Hematopoietic multipotent progenitor cell treated with erythropoietin and hydrocortisone succinate and interleukin-3 and kit ligand, for 8 days (in vitro differentiated cells): ENCODE data around the gene FUOM.
"Not testable (repeated sequence)": the region's sequence is repeated elsewhere in the genome, so short reads cannot be mapped to it uniquely, and the experiment has no call there.

Experiments
- DNase-seq: peaks from one replicate; pipeline ENCODE4 v3.0.0-alpha.2; 2015

Gene FUOM

DNA sequence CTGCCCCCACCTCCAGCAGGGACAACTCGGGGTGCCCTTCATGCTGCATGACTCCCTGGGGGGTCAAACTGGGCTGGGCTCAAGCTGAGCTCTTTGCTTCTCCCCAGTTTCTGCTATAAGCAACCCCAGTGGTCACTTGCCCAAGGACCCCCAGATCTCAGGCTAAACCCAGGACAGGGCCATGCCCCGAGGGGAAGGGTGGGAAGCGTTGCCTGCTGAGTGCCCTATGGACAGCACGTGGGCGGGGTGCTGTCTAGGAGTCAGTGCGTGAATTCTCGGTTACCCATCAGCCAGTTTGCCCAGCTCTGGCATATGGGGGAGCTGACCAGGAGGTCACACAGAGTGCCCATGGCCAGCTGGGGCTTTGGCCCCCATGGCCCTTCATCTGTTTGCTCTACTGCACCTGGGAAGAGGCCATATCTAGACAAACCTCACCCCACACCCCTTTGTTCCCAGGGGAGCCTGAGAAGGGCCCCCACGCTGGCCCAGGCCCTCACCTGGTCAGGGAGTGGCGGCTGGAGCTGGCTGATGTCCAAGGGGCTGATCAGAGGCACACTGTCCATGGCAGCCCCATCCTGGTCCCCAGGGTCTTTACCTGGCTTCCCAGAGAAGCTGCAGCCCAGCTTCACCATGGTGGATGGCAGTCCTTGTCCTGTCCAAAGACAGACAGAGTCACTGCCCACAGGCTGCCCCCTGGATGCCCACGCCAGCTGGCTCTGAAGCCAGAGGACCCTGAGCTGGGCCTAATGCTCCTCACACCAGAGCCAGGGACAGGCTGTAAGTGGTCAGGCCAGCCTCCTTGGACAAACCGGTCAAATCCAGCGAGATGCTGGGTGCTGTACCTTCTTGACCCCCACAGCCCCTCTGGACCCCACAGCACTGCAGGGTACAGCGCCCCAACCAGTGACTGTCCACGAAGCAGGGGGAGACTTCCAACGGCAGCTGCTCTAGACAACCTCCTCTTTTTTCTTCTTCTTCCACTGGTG, 29.2 kb downstream of the FUOM start:
- no peak for DNase-seq

DNA sequence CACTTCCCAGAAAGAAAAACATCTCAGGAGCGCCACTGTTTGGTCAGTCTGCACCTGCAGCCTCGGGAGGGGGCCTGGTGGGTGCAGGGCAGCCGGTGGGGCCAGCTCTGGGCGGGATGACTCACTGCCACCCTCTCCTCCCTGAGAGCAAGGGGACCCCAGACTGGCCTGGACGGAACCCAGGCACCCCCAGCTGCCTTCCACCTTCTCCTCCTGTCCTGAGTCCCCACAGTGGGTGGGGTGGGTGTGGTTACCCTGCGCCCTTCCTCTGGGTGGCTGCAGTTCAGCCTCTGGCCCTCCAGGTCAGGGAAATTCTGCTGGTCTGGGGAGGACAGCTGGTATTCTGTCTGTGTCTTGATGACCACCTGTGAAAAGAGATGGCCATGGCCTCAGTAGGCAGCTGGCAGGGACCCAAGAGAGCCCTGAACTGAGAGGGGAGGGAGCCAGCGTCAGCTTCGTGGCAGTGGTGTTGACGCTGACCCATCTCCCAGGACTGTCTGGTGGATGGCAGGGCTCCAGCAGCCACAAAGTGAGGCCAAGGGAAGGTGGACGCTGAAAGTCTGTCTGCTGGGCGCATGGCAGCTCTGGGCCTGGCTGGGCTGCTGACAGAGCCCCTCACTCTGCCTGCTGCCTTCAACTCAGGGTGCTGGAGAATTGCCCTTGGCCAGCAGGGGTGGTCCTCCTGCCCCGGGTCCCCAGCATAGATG, 30.0 kb downstream of the FUOM start:
- no peak for DNase-seq

DNA sequence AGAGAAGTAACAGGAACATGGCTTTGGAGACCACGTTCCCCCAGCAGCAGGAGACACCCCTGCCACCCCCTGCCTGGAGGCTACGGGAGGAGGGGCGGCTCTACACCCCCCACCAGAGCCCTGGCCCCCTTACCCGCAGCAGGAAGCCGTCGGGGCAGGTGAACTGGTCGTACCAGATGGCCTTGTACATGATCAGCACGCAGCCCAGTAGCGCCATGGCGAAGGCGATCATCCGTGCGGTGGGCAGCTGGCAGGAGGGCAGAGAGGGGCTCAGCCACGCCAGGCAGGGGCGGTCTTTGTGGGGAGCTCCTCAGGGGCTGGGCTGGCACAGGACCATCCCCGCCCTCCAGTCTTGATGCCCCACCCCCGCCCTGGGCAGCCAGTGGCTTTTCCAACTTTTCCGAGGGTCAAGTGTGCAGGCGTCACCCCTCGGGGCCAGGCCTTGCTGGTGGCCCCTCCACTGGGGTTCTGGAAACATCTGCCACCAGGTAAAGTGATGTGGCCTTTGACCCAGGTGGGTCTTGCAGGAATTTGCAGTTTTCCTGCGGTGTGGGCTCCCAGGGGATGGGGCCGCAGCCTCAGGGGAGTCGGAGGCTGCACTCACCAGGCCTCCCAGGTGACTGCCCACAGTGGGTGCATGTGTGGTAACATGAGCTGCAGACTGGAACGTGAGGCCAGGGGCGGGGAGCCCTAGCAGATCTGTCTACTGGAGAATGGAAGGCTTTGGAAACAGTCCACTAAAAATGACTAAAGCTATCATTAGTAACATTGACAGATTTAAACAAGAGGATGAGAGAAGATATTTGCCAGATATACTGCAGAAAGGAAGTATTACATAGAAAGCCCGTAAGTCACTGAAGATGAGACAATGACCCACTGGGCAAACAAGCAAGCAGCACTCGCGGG, 30.8 kb downstream of the FUOM start:
- DNase-seq: no peak

DNA sequence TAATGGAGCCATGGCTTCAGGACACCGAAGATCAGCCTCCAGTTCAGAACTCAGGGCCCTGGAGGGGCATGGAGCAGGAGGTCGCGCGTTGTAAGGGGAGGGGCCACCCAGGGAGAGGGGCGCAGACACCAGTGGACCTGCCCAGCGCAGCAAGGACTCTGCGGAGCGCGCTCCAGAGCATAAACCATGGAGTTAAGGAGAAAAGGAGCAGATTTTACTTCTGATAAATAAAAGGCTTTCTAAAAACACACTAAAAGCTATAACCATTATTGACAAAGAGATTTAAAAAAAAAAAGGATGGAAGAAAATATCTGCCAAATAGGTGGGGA, 31.6 kb downstream of the FUOM start:
- DNase-seq: no peak

DNA sequence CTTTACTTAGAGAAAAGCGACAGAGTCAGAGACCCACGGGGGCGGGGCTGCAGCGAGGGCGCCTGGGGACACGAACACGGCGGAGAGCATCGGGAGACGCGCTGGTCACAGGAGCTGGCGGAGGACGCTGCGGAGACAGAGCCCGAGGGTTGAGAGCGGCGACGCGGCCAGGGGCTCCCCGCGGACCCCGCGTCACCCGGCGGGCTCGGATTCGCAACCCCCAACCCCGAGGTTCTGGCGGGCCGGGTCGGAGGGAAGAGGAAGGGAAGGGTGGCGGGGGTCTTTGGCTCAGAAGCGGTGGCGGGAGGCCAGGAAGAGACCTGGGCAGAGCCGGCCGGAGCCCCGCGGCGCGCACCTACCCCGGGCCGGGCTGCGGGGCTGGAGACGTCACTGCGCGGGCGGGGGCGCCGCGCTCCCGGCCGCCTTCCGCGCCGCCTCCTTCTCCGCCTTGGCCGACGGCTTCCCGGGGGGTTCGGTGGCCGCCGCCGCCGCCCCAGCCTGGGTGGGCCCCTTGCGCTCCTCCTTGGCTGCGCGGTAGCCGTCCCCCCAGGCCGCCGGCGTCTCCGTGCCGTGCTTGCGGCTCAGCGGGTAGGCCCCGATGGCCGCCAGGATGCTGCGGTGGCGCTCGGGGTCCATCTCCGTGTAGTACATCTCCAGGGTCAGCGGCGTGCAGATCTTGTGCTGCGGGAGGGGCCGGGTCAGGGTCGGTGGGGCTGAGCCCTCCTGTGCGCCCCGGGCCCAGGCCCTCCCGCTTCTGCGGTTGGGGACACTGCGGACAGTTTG, 32.2 kb downstream of the FUOM start:
- DNase-seq: no peak

DNA sequence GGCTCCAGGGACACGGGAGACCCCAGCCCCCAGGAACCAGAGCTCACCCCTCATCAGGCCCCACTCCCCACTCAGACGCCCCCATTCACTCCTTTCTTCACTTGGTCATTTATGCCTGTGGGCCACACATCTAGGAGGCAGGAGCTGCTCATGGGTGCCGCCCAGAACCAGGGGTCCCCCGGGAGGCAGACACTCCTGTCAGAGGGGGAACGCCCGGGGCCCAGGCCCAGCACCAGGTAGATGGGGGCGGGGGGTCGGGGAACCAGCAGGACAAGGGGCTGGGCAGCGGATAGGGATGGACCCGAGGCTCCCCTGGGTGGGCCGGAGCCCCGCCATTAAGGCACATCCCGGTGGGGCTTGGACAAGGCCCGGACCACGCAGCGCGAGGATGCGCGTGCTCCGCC, 33.0 kb downstream of the FUOM start:
- no peak for DNase-seq

DNA sequence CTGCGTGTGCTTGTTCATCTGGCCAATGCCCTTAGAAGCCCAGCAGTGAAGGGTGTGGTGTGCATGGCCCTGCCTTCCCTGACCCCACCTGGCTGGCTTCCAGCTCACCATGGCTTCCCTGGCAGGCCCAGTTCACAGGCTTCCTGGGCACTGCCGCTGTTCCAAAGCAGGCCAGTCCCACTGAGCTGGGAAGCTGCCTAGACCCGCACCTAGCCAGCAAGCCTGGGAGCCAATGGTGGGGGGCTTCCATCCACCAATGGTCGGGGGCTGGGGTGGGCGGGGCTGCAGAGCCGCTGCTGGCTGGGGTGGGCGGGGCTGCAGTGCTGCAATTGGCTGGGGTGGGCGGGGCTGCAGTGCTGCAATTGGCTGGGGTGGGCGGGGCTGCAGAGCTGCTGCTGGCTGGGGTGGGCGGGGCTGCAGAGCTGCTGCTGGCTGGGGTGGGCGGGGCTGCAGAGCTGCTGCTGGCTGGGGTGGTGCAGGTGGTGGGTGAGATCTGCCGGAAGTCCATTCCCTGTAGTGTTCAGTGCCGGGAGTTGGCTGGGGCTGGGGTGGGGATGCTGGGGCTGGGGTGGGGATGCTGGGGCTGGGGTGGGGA, 33.5 kb downstream of the FUOM start:
- peak; percentile 80 for DNase-seq

DNA sequence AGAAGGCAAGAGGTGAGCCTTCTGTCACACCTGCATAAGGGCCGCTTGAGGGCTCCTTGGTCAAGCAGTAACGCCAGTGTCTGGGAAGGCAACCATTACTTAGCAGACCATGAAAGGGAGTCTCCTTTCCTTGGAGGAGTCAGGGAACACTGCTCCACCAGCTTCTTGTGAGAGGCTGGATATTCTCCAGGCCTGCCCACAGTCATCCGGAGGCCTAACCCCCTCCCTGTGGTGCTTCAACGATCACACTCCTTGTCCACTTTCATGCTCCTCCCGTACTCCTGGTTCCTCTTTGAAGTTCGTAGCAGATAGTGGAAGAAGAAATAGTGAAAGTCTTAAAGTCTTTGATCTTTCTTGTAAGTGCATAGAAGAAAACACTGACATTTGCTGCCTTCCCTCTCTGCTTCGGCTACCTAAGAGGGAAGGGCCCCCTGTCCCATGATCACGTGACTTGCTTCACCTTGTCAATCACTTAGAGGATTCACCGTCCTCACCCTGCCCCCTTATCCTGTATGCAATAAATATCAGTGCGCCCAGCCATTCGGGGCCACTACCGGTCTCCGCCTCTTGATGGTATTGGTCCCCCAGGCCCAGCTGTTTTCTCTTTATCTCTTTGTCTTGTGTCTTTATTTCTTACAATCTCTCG, 35.6 kb downstream of the FUOM start:
- not testable (repeated sequence) for DNase-seq

DNA sequence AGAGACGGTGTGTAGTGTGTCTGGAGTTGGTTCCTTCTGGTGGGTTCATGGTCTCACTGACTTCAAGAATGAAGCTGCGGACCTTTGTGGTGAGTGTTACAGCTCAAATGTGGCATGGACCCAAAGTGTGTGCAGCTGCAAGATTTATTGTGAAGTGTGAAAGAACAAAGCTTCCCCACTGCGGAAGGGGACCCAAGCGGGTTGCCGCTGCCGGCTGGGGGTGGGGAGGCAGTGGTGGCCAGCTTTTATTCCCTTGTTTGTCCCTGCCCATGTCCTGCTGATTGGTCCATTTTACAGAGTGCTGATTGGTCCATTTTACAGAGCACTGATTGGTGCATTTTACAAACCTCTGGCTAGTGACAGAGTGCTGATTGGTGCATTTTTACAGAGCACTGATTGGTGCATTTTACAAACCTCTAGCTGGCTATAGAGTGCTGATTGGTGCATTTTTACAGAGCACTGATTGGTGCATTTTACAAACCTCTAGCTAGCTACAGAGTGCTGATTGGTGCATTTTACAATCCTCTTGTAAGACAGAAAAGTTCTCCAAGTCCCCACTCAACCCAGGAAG, 36.9 kb downstream of the FUOM start:
- not testable (repeated sequence) for DNase-seq

DNA sequence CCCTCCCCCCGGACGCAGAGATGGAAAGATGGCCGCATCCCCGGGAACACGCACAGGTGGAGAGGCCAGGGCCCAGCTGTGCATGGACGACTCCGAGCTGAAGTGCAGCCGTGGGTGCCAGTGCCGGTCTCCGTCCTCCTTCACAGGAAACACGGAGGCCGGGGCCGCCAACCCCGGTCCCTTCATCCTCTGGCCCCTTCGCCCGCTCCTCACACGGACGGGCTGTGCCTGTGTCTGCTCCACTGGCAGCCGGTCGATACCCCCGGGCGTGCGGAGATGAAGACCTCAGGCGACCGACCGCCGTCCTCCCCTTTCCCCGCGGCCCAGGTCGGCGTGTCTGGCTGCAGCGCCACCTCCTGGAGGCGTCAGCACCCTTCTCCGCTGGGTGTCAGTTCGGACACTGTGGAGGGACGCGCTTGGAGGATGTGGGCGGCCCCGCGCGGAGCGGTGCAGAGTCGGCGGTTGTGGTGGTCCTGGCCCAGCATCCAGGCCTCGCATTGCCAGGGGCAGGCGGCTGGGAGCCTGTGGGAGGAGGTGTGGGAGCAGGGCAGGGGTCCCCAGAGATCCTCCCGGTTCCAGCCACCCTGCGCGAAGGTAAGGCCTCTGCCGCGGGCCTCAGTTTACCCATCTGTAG, 39.2 kb downstream of the FUOM start:
- peak; percentile 61 for DNase-seq

DNA sequence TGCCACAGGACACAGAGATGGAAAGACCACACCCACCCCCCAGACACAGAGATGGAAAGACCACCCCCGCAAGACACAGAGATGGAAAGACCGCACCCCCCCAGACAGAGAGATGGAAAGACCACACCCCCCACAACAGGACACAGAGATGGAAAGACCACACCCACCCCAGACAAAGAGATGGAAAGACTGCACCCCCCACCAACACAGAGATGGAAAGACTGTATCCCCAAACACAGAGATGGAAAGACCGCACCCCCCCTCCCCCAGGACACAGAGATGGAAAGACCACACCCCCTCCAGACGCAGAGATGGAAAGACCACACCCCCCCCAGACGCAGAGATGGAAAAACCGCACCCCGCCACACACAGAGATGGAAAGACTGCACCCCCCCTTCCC, 41.1 kb downstream of the FUOM start:
- DNase-seq: no peak

DNA sequence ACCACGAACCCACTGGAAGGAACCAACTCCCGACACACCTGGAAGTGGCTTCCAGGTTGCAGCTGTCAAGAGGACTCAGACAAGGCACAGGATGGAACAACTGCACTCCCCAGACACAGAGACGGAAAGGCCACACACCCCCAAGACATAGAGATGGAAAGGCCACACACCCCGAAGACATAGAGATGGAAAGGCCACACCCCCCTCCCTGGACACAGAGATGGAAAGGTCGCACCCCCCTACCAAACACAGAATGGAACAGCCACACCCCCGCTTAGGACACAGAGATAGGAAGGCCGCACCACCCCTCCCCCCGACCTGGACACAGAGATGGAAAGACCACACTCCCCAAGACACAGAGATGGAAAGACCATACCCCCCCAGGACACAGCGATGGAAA, 41.6 kb downstream of the FUOM start:
- DNase-seq: no peak

DNA sequence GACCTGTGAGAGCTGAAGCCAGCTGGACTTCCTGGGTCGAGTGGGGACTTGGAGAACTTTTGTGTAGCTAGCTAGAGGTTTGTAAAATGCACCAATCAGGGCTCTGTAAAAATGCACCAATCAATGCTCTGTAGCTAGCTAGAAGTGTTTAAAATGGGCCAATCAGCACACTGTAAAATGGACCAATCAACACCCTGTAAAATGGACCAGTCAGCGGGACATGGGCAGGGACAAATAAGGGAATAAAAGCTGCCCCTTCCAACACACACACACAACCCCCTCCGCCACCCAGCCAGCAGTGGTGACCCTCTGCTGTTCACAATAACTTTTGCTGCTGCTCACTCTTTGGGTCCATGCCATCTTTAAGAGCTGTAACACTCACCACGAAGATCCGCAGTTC, 42.0 kb downstream of the FUOM start:
- DNase-seq: peak; percentile 29

DNA sequence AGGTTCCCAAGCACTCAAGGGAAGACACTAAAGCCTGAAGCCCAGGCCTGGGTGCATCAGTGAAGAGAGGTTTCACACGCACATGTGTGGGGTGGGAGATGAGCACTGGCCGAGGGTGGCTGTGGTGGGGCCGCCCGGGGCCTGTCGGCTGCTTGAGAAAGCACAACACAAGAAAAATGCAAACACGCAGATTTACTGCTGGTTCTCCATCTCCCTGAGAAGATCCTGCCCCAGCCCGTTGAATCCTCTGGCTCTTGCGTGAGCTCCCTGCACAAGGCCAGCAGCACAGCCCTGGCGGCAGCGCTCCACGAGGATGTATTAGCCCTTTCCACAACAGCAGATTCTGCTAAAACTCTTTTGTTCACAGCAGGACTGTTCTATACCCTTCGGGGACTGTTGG, 42.9 kb downstream of the FUOM start:
- DNase-seq: no peak

DNA sequence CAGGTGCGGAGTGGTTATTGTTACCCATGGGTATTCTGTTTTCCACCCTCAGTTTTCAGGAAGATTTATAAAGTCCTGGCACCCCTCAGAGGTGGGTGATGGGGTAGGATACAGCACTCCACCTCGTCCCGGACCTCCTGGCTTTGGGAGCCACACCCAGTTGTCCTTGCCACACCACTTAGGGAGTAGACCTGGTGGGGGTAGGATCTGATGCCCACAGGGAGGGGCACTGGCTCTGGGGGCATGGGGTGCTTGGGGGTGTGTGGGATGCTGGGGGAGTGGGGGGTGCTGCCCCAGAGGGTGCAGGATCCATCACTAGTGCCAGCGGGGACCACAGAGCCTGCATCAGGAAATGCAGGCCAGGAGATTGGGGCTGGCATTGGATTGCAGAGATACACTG, 44.6 kb downstream of the FUOM start:
- DNase-seq: no peak

DNA sequence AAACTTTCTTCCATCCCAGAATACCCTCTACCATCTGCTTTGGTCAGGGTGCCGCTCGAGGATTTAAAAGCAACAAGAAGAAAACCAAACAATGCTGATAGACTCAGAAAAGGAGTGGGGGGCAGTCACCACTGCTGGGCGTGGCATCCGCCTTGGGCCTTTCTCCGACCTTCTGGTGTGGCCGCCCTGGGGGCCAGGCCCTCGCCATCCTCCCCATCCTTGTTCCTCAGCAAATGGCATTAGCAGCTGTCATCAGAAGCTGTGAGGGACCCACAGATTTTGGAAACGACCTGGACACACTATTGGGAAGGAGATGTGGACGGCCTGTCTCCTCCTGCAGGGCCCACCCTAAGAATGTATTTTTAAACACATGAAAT, 45.1 kb downstream of the FUOM start:
- no peak for DNase-seq

DNA sequence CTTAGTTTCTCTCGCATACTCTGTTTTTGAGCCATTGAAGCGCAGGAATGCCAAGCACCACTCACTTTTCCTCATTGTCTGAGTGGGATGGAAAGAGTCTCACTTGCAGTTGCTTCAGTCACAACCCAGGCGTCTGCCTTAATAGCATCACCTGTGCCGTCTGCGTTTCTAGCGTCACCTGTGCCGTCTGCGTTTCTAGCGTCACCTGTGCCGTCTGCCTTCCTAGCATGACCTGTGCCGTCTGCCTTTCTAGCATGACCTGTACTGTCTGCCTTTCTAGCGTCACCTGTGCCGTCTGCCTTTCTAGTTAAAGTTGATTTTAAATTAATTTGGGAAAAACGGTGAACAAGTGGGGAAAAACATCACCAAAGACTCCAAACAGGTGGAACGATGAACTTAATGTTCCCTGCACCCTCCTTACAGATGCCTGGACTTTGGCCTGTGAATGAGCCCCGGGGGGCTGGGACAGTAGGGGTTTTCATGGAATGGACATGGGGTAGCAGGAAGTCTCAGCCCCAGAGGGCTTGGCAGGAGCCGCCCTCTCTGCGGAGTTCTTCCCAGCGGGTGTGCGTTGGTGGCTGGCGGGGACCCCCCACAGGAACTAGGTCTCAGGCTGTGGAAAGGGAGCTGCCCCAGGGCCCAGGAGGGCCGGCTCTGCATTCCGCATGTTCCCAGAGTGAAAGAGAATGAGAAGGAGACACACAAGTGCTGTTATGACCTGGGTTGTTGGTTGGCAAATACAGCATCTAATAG, 45.6 kb downstream of the FUOM start:
- no peak for DNase-seq

DNA sequence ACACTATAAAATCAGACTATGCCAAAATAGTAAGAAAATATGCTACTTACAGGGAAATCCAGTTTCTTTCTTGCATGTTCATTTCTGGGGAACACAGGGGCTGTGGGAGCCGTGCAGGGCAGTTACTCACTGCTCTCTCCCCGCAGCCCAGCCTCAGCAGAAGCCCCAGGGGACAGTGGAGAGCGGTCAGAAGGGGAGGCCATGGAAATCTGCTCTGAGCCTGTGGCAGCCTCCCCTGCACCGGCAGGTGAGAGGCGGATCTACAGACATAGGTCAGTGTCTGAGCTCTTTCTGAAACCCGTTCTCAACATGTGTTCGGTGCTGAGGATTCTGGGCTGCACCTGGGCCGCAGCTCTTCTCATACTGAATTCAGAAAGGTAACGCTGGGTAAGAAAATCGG, 46.2 kb downstream of the FUOM start:
- DNase-seq: no peak

DNA sequence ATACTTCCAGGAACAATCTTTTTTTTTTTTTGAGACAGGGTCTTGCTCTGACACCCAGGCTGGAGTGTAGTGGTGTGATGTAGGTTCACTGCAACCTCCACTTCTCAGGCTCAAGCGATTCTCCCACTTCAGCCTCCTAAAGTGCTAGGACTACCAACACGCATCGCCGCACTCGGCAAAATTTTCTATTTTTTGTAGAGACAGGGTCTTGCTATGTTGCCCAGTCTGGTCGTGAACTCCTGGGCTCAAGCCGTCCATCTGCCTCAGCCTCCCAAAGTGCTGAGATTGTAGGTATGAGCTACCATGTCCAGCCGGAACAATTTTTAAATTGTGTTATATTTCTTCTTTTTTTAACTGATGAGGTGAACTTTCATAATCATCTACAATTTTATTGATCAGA, 47.0 kb downstream of the FUOM start:
- DNase-seq: no peak

DNA sequence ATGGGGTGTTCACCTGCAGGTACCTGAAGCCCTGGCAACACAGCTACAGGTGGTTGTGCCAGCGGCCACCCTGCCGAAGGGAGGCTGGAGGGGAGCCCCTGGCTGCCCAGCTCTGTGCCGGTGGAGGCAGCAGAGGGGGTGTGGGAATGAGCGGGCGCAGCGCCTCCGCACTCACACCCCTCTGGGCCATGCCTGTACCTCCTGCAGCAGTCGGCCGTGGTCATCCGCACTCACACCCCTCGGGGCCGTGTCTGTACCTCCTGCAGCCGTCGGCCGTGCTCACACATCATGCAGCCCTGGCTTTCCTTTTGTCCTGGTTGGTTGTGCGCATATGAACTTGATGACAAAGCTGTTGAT, 47.4 kb downstream of the FUOM start:
- no peak for DNase-seq
